HepG2 (cell line): ENCODE results near the gene ASPRV1. TPM values are rescaled to one million over a fixed set of nuclear protein-coding genes. Genes with fewer than 3 reads are reported as not detected.

ENCODE experiments used
- ATF1 ChIP-seq: IDR thresholded peaks from 2 replicates; pipeline ENCODE4 v1.6.1; 2016; ENCODE audit warnings: mild to moderate bottlenecking, control low read depth
- BORCS8-MEF2B ChIP-seq: sonication (generic); formaldehyde crosslinking; IDR thresholded peaks from 2 replicates; pipeline ENCODE4 v1.8.0; 2022; ENCODE audit warnings: mild to moderate bottlenecking, missing genetic modification reagents
- CCDC6 ChIP-seq: sonication (generic); formaldehyde crosslinking; IDR thresholded peaks from 2 replicates; pipeline ENCODE4 v1.8.1; 2022; ENCODE audit warnings: mild to moderate bottlenecking, missing genetic modification reagents, moderate library complexity
- DNMT3B ChIP-seq: conservative IDR thresholded peaks from 2 replicates; pipeline ENCODE4 v1.6.1; 2016; ENCODE audit warnings: missing biosample characterization, control low read depth
- ELF1 ChIP-seq: sonication (generic); formaldehyde crosslinking; IDR thresholded peaks from 2 replicates; pipeline ENCODE4 v1.4.0; 2020; ENCODE audit warnings: missing genetic modification reagents
- GZF1 ChIP-seq: sonication (generic); formaldehyde crosslinking; IDR thresholded peaks from 2 replicates; pipeline ENCODE4 v1.5.1; 2020; ENCODE audit warnings: mild to moderate bottlenecking, missing genetic modification reagents
- HMG20B ChIP-seq: conservative IDR thresholded peaks from 2 replicates; pipeline ENCODE4 v1.6.1; 2016; ENCODE audit warnings: missing genetic modification reagents, missing compliant biosample characterization
- HNF4A ChIP-seq: sonication (generic); formaldehyde crosslinking; IDR thresholded peaks from 2 replicates; pipeline ENCODE4 v1.4.0; 2020; ENCODE audit warnings: missing genetic modification reagents
- IRF2 ChIP-seq: IDR thresholded peaks from 2 replicates; pipeline ENCODE4 v1.6.1; 2018; ENCODE audit warnings: missing genetic modification reagents, missing compliant biosample characterization
- NFE2 ChIP-seq: sonication (generic); formaldehyde crosslinking; IDR thresholded peaks from 2 replicates; pipeline ENCODE4 v1.4.0; 2020; ENCODE audit warnings: missing genetic modification reagents
- PHF5A ChIP-seq: IDR thresholded peaks from one replicate; pipeline ENCODE4 v1.6.1; 2018; ENCODE audit warnings: low read depth, missing genetic modification reagents; ENCODE audit not compliant: unreplicated experiment
- ZKSCAN8 ChIP-seq: IDR thresholded peaks from 2 replicates; pipeline ENCODE4 v1.6.1; 2016; ENCODE audit warnings: borderline replicate concordance, missing genetic modification reagents, missing compliant biosample characterization
- ZNF20 ChIP-seq: sonication (generic); formaldehyde crosslinking; IDR thresholded peaks from 2 replicates; pipeline ENCODE4 v1.4.0; 2020; ENCODE audit warnings: mild to moderate bottlenecking, moderate library complexity, missing genetic modification reagents
- ZNF253 ChIP-seq: sonication (generic); formaldehyde crosslinking; IDR thresholded peaks from 2 replicates; pipeline ENCODE4 v1.8.0; 2022; ENCODE audit warnings: mild to moderate bottlenecking, missing genetic modification reagents, borderline replicate concordance
- ZNF292 ChIP-seq: sonication (generic); formaldehyde crosslinking; IDR thresholded peaks from 2 replicates; pipeline ENCODE4 v1.8.1; 2022; ENCODE audit warnings: mild to moderate bottlenecking, low read depth, missing genetic modification reagents, borderline replicate concordance
- ZNF616 ChIP-seq: sonication (generic); formaldehyde crosslinking; IDR thresholded peaks from 2 replicates; pipeline ENCODE4 v1.5.0; 2020; ENCODE audit warnings: low read depth, mild to moderate bottlenecking, missing genetic modification reagents
- ZNF713 ChIP-seq: sonication (generic); formaldehyde crosslinking; IDR thresholded peaks from 2 replicates; pipeline ENCODE4 v1.4.0; 2020; ENCODE audit warnings: mild to moderate bottlenecking, missing genetic modification reagents
- ZNF720 ChIP-seq: sonication (generic); formaldehyde crosslinking; IDR thresholded peaks from 2 replicates; pipeline ENCODE4 v1.4.0; 2020; ENCODE audit warnings: missing genetic modification reagents
- ZNF773 ChIP-seq: sonication (generic); formaldehyde crosslinking; IDR thresholded peaks from 2 replicates; pipeline ENCODE4 v1.4.0; 2020; ENCODE audit warnings: missing genetic modification reagents, borderline replicate concordance
- ZNF782 ChIP-seq: sonication (generic); formaldehyde crosslinking; IDR thresholded peaks from 2 replicates; pipeline ENCODE4 v1.4.0; 2020; ENCODE audit warnings: missing genetic modification reagents, mild to moderate bottlenecking, borderline replicate concordance
- polyA plus RNA-seq, 8 experiments: library from polyadenylated mRNA; depleted of rRNA in 3 of 8; stranded (reverse) in 7 of 8; unstranded in 1 of 8; fragments of >200 nt; fragmentation: Illumina TruSeq in 4 of 8; extraction: Trizol in 4 of 8; gene quantifications; 2 replicates each; pipeline versions ENCODE4 v1.2.1 to v1.2.3, GENCODE V29; 2011 to 2016; ENCODE audit warnings: low read depth in 4 of 8, missing spikeins in 1 of 8, mixed read lengths in 1 of 8; ENCODE audit not compliant: insufficient read depth in 1 of 8
- total RNA-seq, 5 experiments: library from RNA; depleted of rRNA; stranded (reverse); fragments of >200 nt; fragmentation: Illumina TruSeq; extraction: Trizol; gene quantifications; 2 replicates each; pipeline ENCODE4 v1.2.3, GENCODE V29; 2016; ENCODE audit warnings: low read depth in 1 of 5
- TF ChIP-seq, protein P1 (sequence below): sonication (generic); formaldehyde crosslinking; IDR thresholded peaks from 2 replicates; pipeline ENCODE4 v1.5.0; 2020; ENCODE audit warnings: mild to moderate bottlenecking, missing genetic modification reagents, borderline replicate concordance
- TF ChIP-seq, protein P2 (sequence below): sonication (generic); formaldehyde crosslinking; IDR thresholded peaks from 2 replicates; pipeline ENCODE4 v1.5.1; 2020; ENCODE audit warnings: missing genetic modification reagents, mild to moderate bottlenecking, borderline replicate concordance
- TF ChIP-seq, protein P3 (sequence below): sonication (generic); formaldehyde crosslinking; IDR thresholded peaks from 2 replicates; pipeline ENCODE4 v1.4.0; 2020; ENCODE audit warnings: low read depth, mild to moderate bottlenecking, missing genetic modification reagents
- TF ChIP-seq, protein P4 (sequence below), 2 experiments: sonication (generic) in 1 of 2; formaldehyde crosslinking in 1 of 2; IDR thresholded peaks; 2 replicates each; pipeline versions ENCODE4 v1.4.0 to v1.6.1; 2018 to 2020; ENCODE audit warnings: missing genetic modification reagents in 2 of 2, borderline replicate concordance in 1 of 2, low read depth in 1 of 2, mild to moderate bottlenecking in 1 of 2, missing biosample characterization in 1 of 2
- TF ChIP-seq, protein P5 (sequence below): sonication (generic); formaldehyde crosslinking; IDR thresholded peaks from 2 replicates; pipeline ENCODE4 v1.8.1; 2023; ENCODE audit warnings: mild to moderate bottlenecking, moderate library complexity, missing genetic modification reagents

ASPRV1 gene
- total and polyA plus RNA-seq, 2 of the 13 experiments (the other 11 are each of a cell fraction or from before 2014, with no cell fraction given), result 0.40 to 0.48 TPM

DNA sequence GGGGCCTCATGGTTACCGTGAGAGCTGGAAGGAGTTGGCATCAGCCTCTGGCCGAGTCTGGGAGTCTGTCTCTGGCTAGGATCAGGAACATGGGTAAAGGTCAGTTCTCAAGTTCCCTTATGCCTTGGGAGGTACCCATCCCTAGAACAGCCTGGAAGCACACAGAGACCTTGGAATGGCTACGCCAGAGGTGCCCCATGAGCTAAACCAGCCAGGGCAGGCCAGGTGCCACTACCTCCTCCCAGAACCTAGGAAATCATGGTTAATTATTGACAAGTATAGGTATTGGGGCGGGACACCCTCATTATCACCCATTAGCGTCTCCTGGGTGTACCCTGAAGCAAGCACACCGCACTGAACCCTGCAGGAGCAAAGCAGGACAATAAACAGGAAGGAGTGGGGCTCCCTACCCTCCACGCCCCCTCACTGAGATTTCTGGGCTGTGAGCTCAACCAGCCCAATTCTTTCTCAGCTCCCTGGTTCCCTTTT is 3.0 kb upstream of the ASPRV1 start (continued):
- TF ChIP-seq, protein P1, sequence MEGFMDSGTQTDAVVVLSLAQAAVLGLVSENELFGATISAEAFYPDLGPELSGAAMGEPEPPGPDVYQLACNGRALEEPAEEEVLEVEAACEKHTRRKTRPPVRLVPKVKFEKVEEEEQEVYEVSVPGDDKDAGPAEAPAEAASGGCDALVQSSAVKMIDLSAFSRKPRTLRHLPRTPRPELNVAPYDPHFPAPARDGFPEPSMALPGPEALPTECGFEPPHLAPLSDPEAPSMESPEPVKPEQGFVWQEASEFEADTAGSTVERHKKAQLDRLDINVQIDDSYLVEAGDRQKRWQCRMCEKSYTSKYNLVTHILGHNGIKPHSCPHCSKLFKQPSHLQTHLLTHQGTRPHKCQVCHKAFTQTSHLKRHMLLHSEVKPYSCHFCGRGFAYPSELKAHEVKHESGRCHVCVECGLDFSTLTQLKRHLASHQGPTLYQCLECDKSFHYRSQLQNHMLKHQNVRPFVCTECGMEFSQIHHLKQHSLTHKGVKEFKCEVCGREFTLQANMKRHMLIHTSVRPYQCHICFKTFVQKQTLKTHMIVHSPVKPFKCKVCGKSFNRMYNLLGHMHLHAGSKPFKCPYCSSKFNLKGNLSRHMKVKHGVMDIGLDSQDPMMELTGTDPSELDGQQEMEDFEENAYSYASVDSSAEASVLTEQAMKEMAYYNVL (CRISPR knock-in tag), result no peak
- no peak for TF ChIP-seq CCDC6 (CRISPR knock-in tag)
- no peak for TF ChIP-seq ATF1 (CRISPR knock-in tag)
- no peak for TF ChIP-seq ZNF616
- no peak for TF ChIP-seq ZKSCAN8 (CRISPR knock-in tag)
- TF ChIP-seq PHF5A (CRISPR knock-in tag), result no peak
- no peak for TF ChIP-seq ZNF720
- no peak for TF ChIP-seq HMG20B (CRISPR knock-in tag)
- TF ChIP-seq GZF1 (CRISPR knock-in tag), result no peak
- no peak for TF ChIP-seq DNMT3B (CRISPR knock-in tag)
- TF ChIP-seq HNF4A (CRISPR knock-in tag), result peak; percentile 3; the same call in 1 of the 2 replicates
- no peak for TF ChIP-seq ZNF292
- no peak for TF ChIP-seq IRF2
- TF ChIP-seq, protein P2, sequence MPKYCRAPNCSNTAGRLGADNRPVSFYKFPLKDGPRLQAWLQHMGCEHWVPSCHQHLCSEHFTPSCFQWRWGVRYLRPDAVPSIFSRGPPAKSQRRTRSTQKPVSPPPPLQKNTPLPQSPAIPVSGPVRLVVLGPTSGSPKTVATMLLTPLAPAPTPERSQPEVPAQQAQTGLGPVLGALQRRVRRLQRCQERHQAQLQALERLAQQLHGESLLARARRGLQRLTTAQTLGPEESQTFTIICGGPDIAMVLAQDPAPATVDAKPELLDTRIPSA, result no peak
- no peak for TF ChIP-seq BORCS8-MEF2B (CRISPR knock-in tag)
- no peak for TF ChIP-seq ZNF20 (CRISPR knock-in tag)
- TF ChIP-seq, protein P3, sequence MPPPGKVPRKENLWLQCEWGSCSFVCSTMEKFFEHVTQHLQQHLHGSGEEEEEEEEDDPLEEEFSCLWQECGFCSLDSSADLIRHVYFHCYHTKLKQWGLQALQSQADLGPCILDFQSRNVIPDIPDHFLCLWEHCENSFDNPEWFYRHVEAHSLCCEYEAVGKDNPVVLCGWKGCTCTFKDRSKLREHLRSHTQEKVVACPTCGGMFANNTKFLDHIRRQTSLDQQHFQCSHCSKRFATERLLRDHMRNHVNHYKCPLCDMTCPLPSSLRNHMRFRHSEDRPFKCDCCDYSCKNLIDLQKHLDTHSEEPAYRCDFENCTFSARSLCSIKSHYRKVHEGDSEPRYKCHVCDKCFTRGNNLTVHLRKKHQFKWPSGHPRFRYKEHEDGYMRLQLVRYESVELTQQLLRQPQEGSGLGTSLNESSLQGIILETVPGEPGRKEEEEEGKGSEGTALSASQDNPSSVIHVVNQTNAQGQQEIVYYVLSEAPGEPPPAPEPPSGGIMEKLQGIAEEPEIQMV (CRISPR knock-in tag), result no peak
- TF ChIP-seq, protein P4, sequence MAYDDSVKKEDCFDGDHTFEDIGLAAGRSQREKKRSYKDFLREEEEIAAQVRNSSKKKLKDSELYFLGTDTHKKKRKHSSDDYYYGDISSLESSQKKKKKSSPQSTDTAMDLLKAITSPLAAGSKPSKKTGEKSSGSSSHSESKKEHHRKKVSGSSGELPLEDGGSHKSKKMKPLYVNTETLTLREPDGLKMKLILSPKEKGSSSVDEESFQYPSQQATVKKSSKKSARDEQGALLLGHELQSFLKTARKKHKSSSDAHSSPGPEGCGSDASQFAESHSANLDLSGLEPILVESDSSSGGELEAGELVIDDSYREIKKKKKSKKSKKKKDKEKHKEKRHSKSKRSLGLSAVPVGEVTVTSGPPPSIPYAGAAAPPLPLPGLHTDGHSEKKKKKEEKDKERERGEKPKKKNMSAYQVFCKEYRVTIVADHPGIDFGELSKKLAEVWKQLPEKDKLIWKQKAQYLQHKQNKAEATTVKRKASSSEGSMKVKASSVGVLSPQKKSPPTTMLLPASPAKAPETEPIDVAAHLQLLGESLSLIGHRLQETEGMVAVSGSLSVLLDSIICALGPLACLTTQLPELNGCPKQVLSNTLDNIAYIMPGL (CRISPR knock-in tag; IDR thresholded peaks at IDR 0.05; ENCODE audit: borderline replicate concordance in 1 of 2, low read depth in 1 of 2), result 0 out of 4 replicates have a peak, but pooled peaks of 1 of the 2 experiments have one; percentile 21
- no peak for TF ChIP-seq ZNF713 (CRISPR knock-in tag)
- TF ChIP-seq ZNF782, result no peak
- TF ChIP-seq ZNF773, result no peak
- TF ChIP-seq ZNF253, result no peak
- TF ChIP-seq ELF1 (CRISPR knock-in tag), result no peak
- TF ChIP-seq, protein P5, sequence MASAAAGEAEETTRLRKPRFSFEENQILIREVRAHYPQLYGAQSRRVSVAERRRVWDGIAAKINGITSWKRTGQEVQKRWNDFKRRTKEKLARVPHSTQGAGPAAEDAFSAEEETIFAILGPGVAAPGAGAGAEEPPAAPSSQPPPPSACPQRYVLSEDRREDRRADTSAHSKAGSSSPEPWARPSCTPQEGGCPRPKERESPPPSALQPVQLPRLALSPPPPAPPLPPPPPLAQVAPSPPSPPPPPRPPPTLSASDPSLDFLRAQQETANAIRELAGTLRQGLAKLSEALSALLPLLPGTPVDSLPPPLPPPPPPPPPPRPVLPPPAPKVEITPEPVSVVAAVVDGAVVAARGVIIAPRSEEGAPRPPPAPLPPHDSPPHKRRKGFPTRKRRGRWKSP (CRISPR knock-in tag), result no peak
- TF ChIP-seq NFE2, result 0 out of 2 replicates have a peak, but pooled peaks have one; percentile 23
